LNCAP (cell line): ENCODE data around the gene PATJ.

ENCODE experiments used
- TF ChIP-seq, protein P1 (sequence below): fragments of 450-650 bp; IDR thresholded peaks from 2 replicates; pipeline ENCODE4 v1.5.1; 2017; ENCODE audit warnings: mild to moderate bottlenecking

Gene PATJ, protein sequence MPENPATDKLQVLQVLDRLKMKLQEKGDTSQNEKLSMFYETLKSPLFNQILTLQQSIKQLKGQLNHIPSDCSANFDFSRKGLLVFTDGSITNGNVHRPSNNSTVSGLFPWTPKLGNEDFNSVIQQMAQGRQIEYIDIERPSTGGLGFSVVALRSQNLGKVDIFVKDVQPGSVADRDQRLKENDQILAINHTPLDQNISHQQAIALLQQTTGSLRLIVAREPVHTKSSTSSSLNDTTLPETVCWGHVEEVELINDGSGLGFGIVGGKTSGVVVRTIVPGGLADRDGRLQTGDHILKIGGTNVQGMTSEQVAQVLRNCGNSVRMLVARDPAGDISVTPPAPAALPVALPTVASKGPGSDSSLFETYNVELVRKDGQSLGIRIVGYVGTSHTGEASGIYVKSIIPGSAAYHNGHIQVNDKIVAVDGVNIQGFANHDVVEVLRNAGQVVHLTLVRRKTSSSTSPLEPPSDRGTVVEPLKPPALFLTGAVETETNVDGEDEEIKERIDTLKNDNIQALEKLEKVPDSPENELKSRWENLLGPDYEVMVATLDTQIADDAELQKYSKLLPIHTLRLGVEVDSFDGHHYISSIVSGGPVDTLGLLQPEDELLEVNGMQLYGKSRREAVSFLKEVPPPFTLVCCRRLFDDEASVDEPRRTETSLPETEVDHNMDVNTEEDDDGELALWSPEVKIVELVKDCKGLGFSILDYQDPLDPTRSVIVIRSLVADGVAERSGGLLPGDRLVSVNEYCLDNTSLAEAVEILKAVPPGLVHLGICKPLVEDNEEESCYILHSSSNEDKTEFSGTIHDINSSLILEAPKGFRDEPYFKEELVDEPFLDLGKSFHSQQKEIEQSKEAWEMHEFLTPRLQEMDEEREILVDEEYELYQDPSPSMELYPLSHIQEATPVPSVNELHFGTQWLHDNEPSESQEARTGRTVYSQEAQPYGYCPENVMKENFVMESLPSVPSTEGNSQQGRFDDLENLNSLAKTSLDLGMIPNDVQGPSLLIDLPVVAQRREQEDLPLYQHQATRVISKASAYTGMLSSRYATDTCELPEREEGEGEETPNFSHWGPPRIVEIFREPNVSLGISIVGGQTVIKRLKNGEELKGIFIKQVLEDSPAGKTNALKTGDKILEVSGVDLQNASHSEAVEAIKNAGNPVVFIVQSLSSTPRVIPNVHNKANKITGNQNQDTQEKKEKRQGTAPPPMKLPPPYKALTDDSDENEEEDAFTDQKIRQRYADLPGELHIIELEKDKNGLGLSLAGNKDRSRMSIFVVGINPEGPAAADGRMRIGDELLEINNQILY (N-terminal part only)

DNA sequence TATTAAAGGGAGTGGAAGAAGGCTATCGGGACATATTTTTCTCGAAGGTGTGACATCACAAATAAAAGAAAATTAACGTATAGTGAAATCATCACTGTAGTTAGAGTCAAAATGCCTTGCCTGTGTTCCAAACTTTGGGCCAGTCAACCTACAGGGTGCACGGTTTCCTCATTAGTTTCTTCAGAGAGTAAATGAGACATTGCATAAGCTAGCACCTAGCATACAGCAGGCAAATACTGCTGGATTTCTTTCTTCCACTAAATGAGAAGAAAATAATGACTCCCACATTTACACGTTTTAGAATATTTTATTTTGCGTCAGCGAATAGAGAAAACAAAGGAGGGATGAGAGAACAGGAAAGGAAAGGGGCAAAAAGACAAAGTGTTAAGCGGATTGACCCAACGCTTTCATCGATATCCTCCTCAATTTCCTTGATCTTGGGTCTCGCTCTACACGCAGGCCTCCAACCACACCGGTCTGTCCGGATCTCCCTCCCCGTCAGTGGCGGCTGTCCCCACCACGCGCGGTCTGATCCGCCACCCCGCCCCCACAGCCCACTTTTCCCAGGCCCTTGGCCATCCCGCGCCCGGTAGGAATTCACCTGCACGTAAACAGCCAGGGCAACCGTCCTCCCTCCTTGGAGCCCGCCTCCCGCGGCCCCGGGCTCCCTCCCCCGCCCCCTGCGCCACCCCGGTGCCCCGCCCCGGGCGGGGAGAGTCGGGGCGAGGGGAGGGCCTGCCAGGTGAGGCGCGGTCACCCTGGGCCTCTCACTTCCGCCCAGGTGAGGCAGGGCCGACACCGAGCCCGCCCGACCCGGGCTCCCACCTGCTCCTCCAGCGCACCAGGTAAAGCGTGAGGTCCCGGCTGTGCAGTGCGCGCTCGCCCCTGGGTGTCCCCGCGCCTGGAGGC, at the start of gene PATJ:
TSS of gene PATJ (plus strand) at position 770 of the 909 bp plus-strand sequence. CDS start 20,413 bp downstream, outside the sequence.
- TF ChIP-seq, protein P1, sequence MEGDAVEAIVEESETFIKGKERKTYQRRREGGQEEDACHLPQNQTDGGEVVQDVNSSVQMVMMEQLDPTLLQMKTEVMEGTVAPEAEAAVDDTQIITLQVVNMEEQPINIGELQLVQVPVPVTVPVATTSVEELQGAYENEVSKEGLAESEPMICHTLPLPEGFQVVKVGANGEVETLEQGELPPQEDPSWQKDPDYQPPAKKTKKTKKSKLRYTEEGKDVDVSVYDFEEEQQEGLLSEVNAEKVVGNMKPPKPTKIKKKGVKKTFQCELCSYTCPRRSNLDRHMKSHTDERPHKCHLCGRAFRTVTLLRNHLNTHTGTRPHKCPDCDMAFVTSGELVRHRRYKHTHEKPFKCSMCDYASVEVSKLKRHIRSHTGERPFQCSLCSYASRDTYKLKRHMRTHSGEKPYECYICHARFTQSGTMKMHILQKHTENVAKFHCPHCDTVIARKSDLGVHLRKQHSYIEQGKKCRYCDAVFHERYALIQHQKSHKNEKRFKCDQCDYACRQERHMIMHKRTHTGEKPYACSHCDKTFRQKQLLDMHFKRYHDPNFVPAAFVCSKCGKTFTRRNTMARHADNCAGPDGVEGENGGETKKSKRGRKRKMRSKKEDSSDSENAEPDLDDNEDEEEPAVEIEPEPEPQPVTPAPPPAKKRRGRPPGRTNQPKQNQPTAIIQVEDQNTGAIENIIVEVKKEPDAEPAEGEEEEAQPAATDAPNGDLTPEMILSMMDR = no peak

DNA sequence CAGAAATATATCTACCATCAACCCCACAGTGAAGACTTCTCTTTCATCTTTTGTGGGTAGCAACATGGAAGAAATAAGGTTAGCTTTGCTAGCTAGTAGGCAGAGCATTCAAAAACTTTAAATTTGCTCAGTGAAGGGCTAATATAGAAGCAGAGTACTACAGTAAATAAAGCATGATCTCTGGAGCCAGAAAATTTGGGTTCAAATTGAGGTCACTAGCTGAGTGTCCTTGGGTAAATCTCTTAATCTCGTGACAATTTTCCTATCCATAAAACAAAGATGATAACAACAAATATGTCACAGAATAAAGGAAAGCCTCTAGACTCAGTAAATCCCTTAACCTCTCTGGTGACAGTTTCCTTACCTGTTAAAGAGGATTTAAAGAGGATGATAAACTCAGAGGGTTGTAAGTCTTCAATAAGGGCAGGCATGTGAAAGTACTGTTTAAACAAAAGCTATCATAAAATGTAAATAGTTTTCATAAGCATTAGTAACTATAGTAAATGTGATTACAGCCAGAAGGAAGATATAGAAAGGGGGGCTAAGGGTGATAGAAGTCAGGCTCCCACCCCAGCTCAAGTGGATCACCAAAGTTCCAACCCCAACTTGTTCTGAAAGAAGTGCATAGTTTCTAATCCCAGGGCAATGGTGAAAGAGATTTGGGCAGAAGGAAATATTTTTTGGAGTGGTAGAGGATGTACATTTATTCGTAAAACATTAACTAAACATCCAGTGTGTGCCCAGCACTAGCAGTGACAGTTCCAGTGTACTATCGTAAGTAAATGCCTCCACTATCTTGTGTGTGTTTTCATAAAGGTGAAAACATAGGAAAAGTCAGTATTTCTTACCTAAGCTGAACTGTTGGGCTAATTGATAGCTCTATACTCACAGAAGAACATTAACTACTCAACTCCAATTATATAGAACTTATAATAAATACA, 42.1 kb upstream of the PATJ start:
- TF ChIP-seq, protein P1 = no peak

DNA sequence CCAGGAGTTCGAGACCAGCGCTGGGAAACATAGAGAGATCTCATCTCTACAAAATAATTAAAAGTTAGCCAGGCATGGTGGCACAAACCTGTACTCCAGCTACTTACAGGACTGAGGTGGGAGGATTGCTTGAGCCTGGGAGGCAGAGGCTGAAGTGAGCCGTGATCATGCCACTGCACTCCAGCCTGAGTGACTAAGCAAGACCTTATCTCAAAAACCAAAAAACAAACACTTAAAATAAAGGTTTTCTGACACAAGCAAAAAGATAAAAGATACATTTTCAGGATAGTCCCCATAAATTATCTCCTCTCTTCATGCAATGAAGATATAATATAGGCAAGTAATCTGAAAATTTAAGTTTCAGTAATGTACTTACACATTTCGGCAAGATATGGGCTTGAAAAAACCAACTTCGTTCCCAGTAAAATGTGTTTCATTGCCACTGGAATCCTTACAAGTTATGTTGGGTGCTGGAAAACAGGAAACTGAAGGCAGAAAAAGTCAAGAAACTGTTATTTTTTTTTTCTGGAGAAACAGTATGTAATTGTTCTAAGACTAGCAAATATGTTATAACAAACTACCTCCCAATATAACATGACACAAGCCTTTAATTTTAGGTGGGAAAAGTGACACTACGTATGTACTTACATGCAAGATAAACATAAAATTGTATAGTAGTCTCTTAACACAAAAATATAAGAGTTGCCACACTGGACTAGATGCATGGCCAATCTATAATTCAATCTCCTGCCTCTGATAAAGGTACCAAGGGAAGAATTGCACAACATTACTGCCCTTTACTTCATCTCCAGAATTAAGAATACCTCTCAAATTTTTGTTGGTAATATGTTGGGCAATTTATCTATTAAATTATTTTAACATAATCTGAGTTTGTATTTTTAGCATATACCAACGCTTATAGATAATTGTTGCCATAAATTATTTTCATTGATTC, 33.0 kb upstream of the PATJ start:
- TF ChIP-seq, protein P1 = no peak

DNA sequence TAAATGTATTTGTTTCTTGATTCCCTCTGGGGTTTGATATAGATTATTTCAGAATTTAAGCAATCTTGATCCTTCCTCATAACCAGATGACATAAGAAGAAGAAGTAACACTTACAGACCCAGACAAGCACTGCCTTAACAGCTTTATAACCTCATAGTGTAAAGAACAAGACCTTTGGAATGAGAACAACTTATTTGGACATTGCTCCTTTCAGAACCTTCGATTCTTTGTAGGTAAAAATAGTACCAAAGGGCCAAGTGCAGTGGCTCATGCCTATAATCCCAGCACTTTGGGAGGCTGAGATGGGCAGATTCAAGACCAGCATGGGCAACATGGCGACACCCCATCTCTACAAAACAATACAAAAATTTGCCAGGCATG, 32.4 kb upstream of the PATJ start:
- TF ChIP-seq, protein P1 = no peak

DNA sequence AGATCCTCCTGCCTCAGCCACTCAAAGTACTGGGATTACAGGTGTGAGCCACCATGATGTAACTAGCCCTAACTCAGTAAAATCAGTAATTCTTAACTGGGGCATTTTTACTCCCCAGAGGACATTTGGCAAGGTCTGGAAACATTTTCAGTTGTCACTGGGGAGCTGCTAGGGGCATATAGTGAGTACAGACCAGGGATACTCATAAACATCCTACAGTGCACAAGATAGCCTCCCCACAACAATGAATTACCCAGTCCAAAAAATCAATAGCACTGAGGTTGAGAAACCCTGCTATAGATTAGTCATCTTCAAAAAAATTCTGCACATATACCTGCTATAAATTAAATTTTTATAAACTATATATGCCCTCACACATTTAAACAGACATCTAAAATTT, 30.3 kb upstream of the PATJ start:
- TF ChIP-seq, protein P1 = no peak
